ENCODE measurements around the gene NELL2.

DNA sequence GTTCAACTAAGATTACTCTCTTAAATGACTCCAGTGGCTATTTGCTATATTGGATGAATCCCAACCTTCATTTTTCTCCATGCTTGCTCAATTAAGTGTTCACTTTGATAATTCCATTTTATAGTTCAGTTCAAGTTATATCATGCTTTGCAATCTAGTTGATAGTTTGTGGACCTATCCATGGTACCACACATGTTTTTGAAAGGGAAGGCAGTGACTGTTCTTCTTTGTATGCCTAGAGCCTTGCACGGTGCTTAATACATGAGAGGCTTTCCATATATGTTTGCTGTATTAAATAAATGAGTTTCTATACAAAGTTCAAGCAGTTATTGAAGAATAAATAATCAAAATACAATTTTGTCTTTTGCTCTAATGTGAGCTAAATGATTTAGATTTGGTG lies 391.3 kb downstream of the NELL2 start:
- TF ChIP-seq RAD21 (IDR thresholded peaks at IDR 0.05; ENCODE audit: low read depth) (no peak), CREB1 (IDR thresholded peaks at IDR 0.05; ENCODE audit: low read depth) (no peak), ZBTB7A (IDR thresholded peaks at IDR 0.05; ENCODE audit: low read depth) (no peak), CEBPB (IDR thresholded peaks at IDR 0.05) (no peak), EP300 (IDR thresholded peaks at IDR 0.05; ENCODE audit: borderline replicate concordance) (no peak)
- TF ChIP-seq, protein P1, sequence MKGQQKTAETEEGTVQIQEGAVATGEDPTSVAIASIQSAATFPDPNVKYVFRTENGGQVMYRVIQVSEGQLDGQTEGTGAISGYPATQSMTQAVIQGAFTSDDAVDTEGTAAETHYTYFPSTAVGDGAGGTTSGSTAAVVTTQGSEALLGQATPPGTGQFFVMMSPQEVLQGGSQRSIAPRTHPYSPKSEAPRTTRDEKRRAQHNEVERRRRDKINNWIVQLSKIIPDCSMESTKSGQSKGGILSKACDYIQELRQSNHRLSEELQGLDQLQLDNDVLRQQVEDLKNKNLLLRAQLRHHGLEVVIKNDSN (IDR thresholded peaks at IDR 0.05) = no peak

Measured in Ishikawa (cell line).